AG04449 (cell line): Measurements from ENCODE around the gene SPEG.

Source experiments
- CTCF ChIA-PET: fragments of 350-600 bp; formaldehyde crosslinking; extraction: SDS; loops from one replicate; lab custom pipeline; 2021; ENCODE audit warnings: antibody characterized with exemption; lab: Yijun Ruan, JAX
- POLR2A ChIA-PET: fragments of 400-600, 350-600 bp; formaldehyde crosslinking; extraction: SDS; loops from one replicate; lab custom pipeline; 2020; ENCODE audit warnings: antibody characterized with exemption, inconsistent platforms; lab: Yijun Ruan, JAX
- DNase-seq: peaks from one replicate; pipeline ENCODE4 v3.0.0-alpha.2; 2010; ENCODE audit warnings: low read depth, low spot score
- H3K4me3 ChIP-seq: 2 replicates; pipeline ENCODE4 v1.5.1; 2011; ENCODE audit warnings: low read depth, mild to moderate bottlenecking, control low read depth, low read length
- TF ChIP-seq, protein P1 (sequence below): IDR thresholded peaks from one replicate; pipeline ENCODE4 v1.5.1; 2011; ENCODE audit warnings: mild to moderate bottlenecking, moderate library complexity, low read length, control low read depth, inconsistent platforms; ENCODE audit not compliant: insufficient read depth; ENCODE audit errors: missing control alignments

SPEG gene

DNA sequence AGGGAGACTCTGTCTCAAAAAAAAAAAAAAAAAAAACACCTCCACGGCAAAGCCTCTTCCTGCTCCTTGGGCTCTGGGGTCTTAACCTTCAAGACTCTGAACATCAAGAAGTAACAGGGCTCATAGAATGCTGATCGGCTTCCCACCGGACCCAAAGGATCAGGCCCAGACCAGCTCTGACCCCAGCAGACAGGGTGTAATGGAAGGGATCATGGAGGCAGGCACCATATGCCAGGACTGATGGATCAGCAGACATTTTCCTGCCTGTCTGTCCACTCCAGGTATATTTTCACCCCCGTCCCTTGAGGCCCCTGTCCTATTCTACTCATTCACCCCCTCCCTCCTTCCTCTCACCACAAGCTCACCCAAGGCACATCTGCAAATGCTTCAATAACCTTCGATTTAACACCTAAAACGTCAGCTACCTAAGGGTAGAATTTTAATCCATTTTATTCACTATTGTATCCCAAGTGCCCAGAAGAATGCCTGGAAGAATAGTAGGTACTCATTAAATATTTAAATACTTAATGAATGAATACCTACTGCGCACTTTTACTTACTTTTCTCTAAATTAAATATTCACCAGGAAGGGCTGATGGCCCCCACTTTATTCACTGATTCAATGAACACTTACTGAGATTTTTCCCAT, 4.6 kb upstream of the SPEG start:
- no peak for DNase-seq
- ChIA-PET CTCF (interaction anchor here (0.7 to 6.3 kb wide), 20 partner anchors 10 to 260 kb away, joined by 3 to 59 read pairs (median 5); partner anchors contain the start of genes DES and GMPPA), POLR2A (interaction anchor here (0.6 kb wide), 1 partner anchor 12 kb away, joined by 5 read pairs; no protein-coding TSS in a partner anchor)
- no peak overlapping the region for H3K4me3 ChIP-seq
- TF ChIP-seq, protein P1, sequence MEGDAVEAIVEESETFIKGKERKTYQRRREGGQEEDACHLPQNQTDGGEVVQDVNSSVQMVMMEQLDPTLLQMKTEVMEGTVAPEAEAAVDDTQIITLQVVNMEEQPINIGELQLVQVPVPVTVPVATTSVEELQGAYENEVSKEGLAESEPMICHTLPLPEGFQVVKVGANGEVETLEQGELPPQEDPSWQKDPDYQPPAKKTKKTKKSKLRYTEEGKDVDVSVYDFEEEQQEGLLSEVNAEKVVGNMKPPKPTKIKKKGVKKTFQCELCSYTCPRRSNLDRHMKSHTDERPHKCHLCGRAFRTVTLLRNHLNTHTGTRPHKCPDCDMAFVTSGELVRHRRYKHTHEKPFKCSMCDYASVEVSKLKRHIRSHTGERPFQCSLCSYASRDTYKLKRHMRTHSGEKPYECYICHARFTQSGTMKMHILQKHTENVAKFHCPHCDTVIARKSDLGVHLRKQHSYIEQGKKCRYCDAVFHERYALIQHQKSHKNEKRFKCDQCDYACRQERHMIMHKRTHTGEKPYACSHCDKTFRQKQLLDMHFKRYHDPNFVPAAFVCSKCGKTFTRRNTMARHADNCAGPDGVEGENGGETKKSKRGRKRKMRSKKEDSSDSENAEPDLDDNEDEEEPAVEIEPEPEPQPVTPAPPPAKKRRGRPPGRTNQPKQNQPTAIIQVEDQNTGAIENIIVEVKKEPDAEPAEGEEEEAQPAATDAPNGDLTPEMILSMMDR = no peak

DNA sequence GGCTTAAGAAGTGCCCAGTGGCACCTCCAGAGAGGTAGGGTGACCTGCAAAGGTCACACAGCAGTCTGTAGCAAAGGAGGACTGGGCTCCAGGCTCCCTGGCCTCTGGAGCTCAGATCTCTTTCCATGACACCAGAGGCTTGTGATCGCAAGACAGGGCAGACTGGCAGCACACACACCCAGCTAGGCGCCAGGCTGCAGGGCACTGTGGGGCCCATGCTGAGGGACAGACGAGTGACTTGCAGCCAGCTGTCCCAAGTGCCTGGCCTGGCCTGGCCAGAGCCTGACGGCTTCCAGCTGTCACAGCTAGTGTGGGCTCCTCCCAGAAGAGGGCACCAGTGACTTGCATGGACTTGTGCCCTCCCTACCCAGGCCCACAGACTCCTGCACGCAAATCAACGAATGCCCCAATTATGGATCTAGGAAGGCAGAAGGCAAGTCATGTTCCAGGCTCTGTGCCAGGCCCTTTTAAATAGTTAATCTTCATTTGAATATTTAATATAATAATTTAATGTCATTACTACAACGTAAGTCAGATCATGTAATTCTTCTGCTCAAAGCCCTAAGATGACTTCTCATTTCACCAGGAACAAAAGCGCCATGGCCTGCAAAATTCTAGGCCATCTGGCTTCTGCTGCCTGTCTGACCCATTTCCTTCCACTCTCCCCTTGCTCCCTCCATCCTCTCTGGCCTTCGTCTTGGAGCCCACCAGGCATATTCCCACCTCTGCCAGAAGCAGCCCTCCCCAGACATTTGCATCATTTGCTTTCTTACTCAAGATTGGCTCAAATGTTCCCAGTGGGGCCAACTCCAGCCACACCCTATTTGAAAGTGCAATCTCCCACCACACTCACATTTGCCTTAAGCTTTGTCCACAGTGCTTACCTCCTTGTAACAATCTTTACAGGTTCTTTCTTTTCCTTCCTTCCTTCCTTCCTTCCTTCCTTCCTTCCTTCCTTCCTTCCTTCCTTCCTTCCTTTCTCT, 3.7 kb upstream of the SPEG start:
- POLR2A ChIA-PET = interaction anchor here (0.6 kb wide), 1 partner anchor 11 kb away, joined by 5 read pairs; no protein-coding TSS in a partner anchor
- no peak for DNase-seq
- TF ChIP-seq, protein P1 = peak; percentile 48
- CTCF ChIA-PET = interaction anchor here (0.7 to 6.3 kb wide), 23 partner anchors 10 to 259 kb away, joined by 3 to 59 read pairs (median 5); partner anchors contain the start of genes DES and GMPPA
- H3K4me3 ChIP-seq = no peak overlapping the region

DNA sequence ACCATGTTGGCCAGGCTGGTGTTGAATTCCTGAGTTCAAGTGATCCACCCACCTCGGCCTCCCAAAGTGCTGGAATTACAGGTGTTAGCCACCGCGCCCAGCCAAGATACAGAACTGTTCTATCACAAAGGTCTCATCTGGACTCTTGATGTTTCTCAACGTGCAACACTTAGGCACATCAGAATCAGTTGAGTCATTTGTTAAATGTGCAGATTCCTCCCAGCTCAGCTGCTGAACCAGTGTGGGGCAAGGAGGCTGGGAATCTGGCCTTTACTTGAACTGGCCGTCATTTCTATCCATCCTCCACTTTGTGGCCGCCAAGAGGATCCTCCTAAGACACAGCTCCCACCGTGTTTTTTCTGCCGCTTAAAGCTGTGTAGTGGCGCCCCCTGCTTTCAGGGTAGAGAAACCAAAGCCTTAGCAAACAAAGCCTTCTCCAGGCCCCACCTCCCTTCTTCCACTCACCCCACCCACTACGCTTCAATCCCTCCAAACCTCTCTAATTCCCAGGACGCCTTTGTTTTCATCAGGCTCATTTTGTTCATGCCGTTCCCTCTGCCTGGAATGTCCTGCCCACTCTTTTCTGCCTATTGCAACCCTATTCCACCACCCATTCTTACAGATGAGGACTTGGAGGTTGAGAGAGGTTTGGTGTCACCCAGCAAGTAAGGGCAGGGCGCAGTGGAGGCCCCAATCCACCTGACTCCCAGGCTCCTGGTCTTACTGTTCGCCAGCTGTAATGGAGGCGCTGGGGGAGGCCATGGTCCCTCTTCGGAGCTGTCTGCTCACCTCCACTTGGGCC, 776 bp upstream of the SPEG start:
- POLR2A ChIA-PET = no interaction called here
- no peak for DNase-seq
- CTCF ChIA-PET = interaction anchor here (0.7 to 5.2 kb wide), 16 partner anchors 9 to 95 kb away, joined by 3 to 50 read pairs (median 4); no protein-coding TSS in a partner anchor

DNA sequence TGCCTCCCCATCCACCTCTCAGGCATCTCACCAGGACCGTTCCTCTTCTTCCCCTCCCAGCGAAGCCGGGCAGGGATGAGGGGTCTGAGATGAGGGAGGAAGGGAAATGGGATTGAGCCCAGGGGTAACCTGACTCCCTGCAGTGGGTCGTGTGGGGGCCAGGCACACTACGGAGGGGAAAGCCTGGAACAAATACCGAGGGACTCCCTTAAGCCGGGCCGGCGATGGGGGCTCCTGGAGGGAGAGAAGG, 250 bp upstream of the SPEG start:
- POLR2A ChIA-PET = no interaction called here
- TF ChIP-seq, protein P1 = no peak
- no peak for DNase-seq
- CTCF ChIA-PET = interaction anchor here (1.1 to 5.2 kb wide), 13 partner anchors 8 to 95 kb away, joined by 3 to 50 read pairs (median 5); no protein-coding TSS in a partner anchor
- no peak overlapping the region for H3K4me3 ChIP-seq

More for the DNA sequence above, 776 bp upstream of the SPEG start:
- TF ChIP-seq, protein P1 = peak; percentile 49
- no peak overlapping the region for H3K4me3 ChIP-seq

DNA sequence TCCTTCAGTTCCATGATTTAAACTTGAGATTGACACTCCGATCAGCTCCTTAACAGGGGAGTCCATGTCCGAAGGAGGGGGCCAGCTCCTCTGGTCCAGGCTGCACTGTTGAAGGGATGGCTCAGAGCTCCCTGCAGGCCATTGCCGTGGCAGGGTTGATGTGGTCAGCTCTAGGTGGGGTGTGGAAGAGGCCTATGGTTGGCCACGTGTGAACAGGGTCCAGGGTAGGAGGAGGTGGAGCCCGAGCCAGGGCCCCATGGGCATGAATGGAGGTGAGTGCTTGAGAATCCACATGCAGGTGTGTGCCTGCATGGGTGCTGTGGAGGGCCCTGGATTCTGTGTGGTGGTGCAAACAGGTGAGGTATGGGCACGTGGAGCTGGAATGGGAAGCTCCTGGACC, 1.1 kb downstream of the SPEG start:
- ChIA-PET CTCF (interaction anchor here (1.6 to 5.2 kb wide), 4 partner anchors 11 to 33 kb away, joined by 4 to 50 read pairs (median 6); no protein-coding TSS in a partner anchor), POLR2A (no interaction called here)
- H3K4me3 ChIP-seq = no peak overlapping the region
- no peak for DNase-seq
- TF ChIP-seq, protein P1 = no peak
